Keratinocyte (primary cell): ENCODE measurements around the gene CENPH.

Source experiments
- CTCF ChIP-seq, 3 experiments: IDR thresholded peaks in 1 of 3; conservative IDR thresholded peaks in 1 of 3; optimal IDR thresholded peaks in 1 of 3; 2 replicates in 2 of 3; 3 replicates in 1 of 3; pipeline versions ENCODE3 to v1.5.1; 2011; ENCODE audit warnings: low read length in 3 of 3, mild to moderate bottlenecking in 3 of 3, moderate library complexity in 2 of 3, control low read depth in 1 of 3, inconsistent platforms in 1 of 3; ENCODE audit not compliant: insufficient read depth in 2 of 3; ENCODE audit errors: extremely low read depth in 1 of 3
- EZH2 ChIP-seq: IDR thresholded peaks from one replicate; pipeline ENCODE4 v1.6.1; 2012; ENCODE audit warnings: inconsistent platforms, mild to moderate bottlenecking, low read length, moderate library complexity

DNA sequence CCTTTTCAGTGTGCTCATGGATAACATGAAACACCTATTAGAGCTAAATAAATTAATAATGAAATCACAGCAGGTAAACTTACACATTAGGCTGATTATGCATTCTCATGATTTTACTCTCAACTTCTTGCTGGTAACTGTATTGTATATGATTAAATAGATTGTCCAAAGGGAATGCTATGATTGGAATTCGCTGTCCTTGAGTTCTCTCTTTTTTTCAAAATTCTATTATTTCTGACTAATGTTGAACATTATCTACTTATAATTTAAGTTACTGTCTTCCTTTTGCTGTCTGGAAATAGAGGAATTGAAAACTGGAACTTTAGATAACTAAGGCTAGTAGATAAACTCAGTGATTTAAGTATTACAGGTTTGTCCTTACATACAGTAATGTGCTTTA is 13.1 kb downstream of the CENPH start:
- no peak for TF ChIP-seq CTCF (optimal IDR thresholded peaks at IDR 0.05 in 1 of 3, IDR thresholded peaks at IDR 0.05 in 1 of 3, conservative IDR thresholded peaks at IDR 0.05 in 1 of 3; ENCODE audit: extremely low read depth in 1 of 3, insufficient read depth in 2 of 3, low read length in 3 of 3)
- TF ChIP-seq EZH2: no peak
